ENCODE data around the gene RHOA.

- TF ChIP-seq CTCF (IDR thresholded peaks at IDR 0.05) (no peak), POLR2A (IDR thresholded peaks at IDR 0.05) (no peak), POLR2AphosphoS5 (IDR thresholded peaks at IDR 0.05) (no peak), EP300 (IDR thresholded peaks at IDR 0.05) (no peak)
Measured at GRCh38 chr3:49371946-49372345, 39.8 kb downstream of the RHOA start.

All from upper lobe of left lung (tissue), 4 donors.